GM18526 (cell line): ENCODE data around the gene PCDHGA5.
"Not testable (repeated sequence)": the region's sequence is repeated elsewhere in the genome, so short reads cannot be mapped to it uniquely, and the experiment has no call there.

ENCODE experiments used
- POLR2A ChIP-seq: IDR thresholded peaks from 3 replicates; pipeline ENCODE4 v1.6.1; 2011; ENCODE audit not compliant: insufficient read length; ENCODE audit errors: extremely low read depth

PCDHGA5 gene

DNA sequence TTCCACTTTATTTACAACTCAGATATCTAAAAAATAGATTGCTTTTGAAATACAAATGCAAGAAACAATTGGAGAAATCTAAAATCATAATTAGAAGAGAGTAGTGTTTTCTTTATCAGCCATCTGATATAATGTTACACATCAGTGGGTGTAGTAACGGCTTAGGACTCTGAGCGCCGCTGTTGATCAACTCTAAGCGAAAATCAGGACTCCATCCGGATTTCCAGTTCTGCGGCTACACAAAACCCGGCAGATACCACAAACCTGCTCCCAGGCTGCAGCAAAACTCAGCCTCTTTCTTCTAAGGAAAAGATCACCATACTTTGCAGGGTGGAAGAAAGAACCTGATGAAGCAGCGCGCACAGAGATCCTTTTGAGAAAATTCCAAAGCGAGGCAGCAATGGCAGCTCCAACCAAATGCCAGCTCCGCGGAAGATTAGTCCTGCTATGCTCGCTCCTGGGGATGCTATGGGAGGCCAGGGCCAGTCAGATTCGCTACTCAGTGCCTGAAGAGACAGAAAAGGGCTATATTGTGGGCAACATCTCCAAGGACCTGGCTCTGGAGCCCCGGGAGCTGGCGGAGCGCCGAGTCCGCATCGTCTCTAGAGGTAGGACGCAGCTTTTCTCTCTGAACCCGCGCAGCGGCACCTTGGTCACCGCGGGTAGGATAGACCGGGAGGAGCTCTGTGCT is 38.7 kb downstream of the PCDHGA5 start, which contains the start of gene PCDHGA9:
PCDHGA9 (plus strand) TSS at position 226 of the 691 bp plus-strand sequence; CDS start at position 401, 175 bp downstream.
- no peak for TF ChIP-seq POLR2A

DNA sequence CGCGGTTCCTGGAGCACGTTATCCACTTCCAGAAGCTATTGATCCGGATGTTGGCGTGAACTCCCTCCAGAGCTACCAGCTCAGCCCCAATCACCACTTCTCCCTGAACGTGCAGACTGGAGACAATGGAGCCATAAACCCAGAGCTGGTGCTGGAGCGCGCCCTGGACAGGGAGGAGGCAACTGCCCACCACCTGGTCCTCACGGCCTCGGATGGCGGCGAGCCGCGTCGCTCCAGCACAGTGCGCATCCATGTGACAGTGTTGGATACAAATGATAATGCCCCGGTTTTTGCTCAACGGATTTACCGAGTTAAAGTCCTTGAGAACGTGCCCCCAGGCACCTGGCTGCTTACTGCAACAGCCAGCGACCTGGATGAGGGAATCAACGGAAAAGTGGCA is 39.4 kb downstream of the PCDHGA5 start:
- TF ChIP-seq POLR2A = no peak

- not testable (repeated sequence) for TF ChIP-seq POLR2A
These were observed 44.0 kb downstream of the PCDHGA5 start, which contains the start of gene PCDHGB6 for GRCh38 chr5:141407790-141408505. Gene PCDHGB6, plus strand, starts transcription at chr5:141408021. Its CDS starts 182 bp downstream, at chr5:141408203.

- TF ChIP-seq POLR2A = no peak
These were observed 45.8 kb downstream of the PCDHGA5 start for GRCh38 chr5:141409598-141410306.

- TF ChIP-seq POLR2A = no peak
These were observed 47.6 kb downstream of the PCDHGA5 start for GRCh38 chr5:141411575-141411974.

GRCh38 chr5:141412854-141413539 is 49.0 kb downstream of the PCDHGA5 start, which contains the start of gene PCDHGA10:
Gene PCDHGA10, plus strand, starts transcription at chr5:141412987. Its CDS starts 189 bp downstream, at chr5:141413176.
- no peak for TF ChIP-seq POLR2A

DNA sequence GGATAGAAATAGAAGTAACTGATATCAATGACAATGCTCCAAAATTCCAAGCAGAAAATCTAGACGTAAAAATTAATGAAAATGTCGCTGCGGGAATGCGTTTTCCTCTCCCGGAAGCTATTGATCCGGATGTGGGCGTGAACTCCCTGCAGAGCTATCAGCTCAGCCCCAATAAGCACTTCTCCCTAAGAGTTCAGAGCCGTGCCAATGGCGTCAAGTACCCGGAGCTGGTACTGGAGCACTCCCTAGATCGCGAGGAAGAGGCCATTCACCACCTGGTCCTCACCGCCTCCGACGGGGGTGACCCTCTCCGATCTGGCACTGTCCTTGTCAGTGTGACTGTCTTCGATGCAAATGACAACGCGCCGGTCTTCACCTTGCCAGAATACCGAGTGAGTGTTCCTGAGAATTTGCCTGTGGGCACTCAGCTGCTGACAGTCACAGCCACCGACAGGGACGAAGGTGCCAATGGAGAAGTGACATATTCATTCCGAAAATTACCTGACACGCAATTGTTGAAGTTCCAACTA is 49.6 kb downstream of the PCDHGA5 start:
- no peak for TF ChIP-seq POLR2A
